G401.6 (cell line): Measurements from ENCODE around the gene PTPRT.

ENCODE experiments used
- FAIRE-seq: peaks from 2 replicates; lab custom pipeline; 2012; peaks lifted over from hg19 to GRCh38; lab: Jason Lieb, UNC

The PTPRT gene

DNA sequence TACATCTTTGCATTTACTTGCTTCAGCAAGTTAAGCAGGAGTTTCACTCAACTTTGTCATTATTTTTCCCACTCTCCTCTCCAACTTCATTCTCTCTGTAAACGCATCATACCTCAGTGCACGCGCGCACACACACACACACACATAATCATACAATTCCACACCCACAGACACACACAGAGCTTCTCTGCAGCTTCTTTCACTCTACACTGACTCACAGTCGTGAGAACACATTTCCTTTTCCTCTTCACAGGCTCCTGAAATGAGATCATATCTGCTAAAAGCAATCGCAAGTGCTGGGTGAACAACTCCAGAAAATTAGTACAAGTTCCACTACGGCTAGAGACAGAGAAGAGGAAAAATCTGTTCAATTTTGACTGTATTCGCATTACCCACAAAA is 215.4 kb downstream of the PTPRT start:
- no peak for FAIRE-seq

DNA sequence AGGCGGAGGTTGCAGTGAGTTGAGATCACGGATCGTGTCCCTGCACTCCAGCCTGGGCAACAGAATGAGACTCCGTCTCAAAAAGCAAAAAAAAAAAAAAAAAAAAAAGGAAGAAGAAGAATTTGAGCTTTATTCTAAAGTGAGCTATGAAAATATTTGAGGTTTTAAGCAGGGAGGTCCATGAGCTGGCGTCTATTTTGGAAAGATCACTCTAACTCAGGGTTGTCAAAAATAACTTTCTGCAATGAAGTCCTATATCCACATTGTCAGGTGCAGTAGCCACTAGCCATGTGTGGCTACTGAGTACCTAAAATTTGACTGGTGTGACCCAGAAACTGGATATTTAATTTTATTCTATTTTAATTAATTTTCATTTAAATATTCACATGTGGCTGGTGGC is 217.1 kb downstream of the PTPRT start:
- no peak for FAIRE-seq

DNA sequence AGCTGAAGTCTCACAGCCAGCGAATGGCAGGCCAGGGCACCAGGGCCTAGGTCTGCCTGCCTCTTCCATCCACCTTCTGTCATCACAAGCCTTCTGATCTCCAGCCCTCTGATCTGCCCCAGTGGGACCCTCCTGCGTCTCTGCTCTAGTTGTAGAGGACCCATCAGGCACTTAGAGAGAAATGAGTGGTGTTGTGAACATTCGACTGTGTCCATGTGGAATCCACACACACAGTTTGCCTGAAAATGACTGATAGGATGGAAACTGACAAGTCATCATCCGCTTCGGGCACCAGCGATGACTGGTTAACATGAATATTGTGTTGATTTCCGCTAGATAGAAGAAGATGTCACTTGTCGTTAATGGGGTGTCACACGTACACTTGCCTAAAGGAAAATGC is 221.0 kb downstream of the PTPRT start:
- no peak for FAIRE-seq

DNA sequence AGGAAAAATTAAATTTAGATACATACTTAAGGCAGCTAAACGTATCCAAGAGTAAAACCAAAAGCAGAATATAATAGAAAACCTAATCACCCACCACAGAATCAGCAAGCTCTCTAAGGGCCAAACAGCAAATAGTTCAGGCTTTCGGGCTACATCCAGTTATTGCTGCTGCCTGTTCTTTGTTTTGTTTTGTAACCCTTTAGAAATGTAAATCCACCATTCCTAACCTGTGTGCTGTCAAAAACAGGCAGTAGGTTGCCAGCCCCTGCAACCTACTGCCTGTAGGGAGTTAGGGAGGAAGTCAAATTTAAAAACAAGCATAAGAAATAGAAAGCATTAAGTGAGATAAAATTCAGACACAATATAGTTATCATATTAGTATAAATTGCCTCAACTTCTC is 225.9 kb downstream of the PTPRT start:
- no peak for FAIRE-seq

GRCh38 chr20:42961771-42962170 is 227.9 kb downstream of the PTPRT start:
- FAIRE-seq = no peak

GRCh38 chr20:42959996-42960395 is 229.7 kb downstream of the PTPRT start:
- FAIRE-seq = no peak

- FAIRE-seq = no peak
Measured at GRCh38 chr20:42958367-42959069, 231.2 kb downstream of the PTPRT start.

DNA sequence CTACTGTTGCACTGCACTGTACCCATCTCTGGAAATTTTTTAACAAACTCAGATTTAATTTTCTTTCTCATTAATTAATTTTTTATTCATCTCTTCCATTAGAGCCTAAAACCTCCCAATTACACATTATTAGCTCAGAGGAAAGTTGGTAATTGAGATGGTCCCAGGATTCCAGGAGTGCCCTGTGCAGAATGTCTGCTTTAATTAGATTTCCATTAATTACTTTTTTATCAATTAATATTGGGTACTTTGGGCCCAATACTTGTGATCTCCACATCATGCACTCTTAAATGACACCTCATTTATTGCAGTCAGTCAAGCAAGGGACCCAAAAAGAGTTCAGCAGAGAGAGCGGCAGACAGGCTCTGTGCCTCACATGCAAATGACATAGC is 232.0 kb downstream of the PTPRT start:
- no peak for FAIRE-seq

DNA sequence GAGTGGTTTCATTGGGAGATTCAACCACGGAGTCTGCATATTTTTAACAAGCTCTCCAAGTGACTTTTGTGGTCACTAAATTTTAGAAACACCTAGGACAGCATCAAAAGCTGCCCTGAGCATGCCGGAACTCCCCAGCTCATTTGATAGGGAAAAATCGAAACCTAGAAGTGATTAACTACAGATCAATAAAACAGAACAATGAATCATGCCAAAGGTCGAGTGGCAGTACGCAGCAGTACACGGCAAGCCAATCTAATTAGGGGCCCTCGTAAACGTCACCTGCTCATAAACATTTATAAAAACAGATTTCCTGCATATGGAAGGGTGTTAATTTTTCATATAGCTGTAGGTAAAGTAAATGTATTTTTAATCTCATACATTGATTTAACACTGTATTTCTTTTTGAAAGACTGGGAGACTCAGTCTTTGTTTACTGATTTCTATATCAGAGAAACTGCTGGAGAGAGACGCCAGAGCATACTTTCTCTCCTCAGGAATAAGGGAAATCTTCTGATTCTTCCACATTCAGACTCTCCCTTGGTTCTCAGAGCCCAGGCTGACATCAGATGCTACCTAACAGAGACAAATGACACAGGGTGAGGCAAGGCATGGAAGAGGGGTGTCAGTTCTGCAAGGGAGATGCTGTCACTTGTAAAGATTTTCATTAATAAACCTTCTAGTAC is 232.5 kb downstream of the PTPRT start:
- FAIRE-seq = no peak

DNA sequence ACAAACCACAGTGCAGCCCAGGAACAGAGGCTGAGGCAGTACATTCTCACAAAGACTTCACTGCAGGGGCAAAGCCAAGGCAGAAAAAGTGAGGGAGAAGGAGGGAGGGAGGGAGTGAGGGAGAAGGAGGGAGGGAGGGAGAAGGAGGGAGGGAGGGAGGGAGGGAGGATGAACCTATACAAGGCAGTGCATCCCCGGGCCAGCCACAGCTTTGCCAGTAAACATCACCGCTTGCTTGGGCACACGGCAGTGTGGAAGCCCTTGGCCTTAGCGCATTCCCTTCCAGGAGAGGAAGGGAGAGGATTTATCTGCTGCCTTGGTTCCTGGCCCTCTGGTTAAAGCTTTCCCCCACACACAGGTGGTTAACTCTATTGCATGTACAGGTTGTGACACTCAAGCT is 234.0 kb downstream of the PTPRT start:
- no peak for FAIRE-seq

DNA sequence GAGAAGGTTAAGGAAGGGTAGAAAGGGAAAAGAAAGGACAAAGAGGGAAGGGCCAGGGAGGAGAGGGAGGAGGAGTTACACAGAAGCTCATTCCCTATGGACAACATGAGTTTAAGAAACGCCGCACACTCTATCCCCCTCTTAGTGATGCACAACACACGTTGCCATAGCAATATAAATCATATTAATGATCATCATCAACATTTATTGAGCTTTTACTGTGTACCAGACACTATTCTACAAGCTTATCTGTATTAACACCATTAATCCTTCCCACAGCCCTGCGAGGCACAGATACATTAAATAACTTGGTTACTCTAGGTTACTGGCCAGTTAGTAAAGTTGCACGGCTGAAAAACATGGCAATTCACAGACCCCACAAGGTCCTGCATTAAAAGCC is 234.8 kb downstream of the PTPRT start:
- FAIRE-seq = no peak

GRCh38 chr20:42949950-42950349 is 239.8 kb downstream of the PTPRT start:
- FAIRE-seq = no peak

DNA sequence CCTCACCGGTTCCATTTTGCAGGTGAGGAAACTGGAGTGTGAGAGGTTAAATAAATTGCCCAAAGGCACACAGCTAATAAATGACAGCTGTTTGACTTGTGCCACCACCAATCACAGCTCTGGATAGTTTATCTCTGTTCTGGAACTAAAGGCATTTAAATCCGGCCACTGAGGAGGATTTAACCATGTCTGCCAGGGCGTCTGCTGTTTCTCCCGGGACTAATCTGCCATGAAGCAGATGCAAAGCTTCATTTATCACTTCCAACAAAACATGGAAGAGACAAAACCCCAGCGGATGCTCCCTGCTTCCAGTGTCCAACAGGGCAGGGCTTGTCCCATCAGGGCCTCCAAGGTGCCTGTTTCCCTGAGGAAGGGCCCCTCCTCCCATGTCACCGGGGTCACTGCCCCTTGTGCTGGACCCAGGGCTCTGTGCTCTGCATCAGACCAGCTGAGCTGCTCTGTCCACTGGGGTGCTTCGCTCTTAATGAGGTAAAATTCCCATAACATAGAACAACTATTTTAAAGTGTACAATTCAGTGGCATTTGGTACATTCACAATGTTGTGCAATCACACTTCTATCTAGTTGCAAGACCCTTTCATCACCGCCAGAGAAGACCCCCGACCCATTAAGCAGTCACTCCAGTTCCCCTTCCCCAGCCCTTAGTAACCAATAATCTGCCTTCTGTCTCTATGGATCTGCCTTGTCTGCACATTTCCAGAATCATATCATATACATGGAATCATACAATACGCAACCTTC is 244.3 kb downstream of the PTPRT start:
- no peak for FAIRE-seq

DNA sequence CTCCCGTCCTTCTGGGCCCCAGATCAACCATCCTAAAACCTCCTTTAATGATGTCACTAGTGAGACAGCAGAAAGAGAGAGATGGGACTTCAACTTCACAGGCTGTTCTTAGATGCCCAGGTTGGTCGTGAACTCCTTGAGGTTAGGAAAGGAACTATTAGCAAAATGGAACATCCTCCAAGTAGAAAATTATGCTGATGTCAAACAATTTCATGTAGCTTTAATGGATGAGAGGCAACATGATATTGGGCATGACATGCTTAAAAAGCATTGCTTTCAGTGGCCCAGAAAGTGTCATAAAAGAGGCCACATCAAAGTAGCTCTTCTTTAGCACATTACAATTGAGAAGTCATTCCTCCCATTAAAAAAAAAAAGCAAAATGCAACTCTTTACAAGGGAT is 248.1 kb downstream of the PTPRT start:
- FAIRE-seq = no peak

GRCh38 chr20:42938441-42939205 is 251.1 kb downstream of the PTPRT start:
- no peak for FAIRE-seq

DNA sequence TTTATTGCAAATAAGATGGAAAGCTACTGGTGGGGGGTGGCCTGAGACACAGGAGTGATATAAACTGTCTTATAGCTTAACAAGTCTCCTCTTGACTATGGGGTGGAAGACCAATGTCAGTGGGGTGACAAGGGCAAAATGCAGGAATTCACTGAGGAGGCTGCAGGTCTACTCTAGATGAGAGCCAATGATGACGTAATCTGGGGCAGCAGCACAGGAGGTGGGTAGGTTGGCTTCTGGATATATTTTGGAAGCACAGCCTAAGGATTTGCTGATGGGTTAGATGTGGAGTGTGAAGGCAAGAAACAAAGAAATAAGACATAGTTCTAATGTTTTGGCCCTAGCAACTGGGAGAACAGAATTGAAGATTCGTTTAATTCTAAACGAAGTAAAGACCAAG is 253.2 kb downstream of the PTPRT start:
- no peak for FAIRE-seq

DNA sequence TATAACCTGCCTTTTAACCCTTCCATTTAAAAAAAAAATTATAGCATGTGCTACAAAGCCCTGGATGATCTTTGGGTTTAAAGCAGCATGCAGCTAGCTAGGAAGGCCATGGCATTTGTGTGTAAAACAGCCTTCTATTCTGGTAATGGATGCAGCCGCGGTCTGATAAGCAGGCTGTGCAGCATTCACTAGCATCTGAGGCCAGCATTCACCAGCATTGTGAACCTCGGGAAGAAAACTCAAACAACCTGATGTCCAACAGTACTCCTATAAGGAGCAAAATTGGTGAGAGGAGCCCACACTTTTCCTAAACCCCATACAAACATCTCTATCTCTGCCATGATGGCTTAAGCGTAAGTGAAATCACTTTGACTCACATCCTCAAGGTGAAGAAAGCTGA is 265.5 kb downstream of the PTPRT start:
- FAIRE-seq = no peak

DNA sequence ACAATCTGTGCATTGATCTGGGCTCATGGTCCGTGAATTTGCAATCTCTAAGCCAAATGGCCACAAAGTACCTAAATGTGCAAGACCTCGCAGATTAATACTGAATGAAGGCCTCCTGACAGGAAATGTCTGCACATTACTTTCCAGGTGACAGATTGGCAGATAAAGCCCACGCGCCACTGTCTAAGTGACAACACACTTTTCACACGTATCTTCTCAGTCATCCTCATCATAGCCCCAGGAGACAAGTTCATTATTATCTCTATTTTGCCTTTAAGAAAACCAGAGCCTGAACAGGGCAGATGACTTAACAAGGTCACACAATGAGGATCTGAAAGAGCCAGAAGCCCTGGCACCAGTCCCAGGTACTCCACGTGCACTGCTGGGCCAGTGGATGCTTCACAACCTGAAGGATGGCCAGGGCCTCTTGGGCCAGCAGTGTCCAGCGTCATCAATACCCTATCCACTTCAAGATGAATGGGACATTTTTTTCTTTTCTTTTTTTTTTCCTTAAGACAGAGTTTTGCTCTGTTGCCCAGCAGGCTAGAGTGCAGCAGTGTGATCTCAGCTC is 266.3 kb downstream of the PTPRT start:
- no peak for FAIRE-seq

- FAIRE-seq = no peak
Measured at GRCh38 chr20:42920776-42921175, 268.9 kb downstream of the PTPRT start.

- FAIRE-seq = no peak
Measured at GRCh38 chr20:42919316-42919715, 270.4 kb downstream of the PTPRT start.

- no peak for FAIRE-seq
Measured at GRCh38 chr20:42915081-42915480, 274.6 kb downstream of the PTPRT start.

DNA sequence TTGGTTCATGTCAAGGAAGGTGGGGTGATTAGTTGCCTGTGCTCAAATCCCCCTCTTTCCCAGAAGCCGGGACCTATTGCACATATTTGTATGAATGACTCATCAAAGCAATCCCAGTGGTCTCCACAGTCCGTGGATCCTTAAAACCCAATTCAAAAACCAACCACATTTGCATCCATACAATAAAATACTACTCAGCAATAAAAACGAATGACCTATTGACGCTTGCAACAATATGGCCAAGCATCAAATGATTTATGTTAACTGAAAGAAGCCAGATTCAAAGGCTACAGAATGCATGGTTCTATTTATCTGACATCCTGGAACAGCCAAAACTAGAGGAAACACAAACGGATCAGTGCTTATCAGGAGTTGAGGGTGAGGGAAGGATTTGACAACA is 275.4 kb downstream of the PTPRT start:
- FAIRE-seq = no peak
